Neural cell (in vitro differentiated cells): ENCODE measurements around the gene SPATA13. TPM values are rescaled to one million over a fixed set of nuclear protein-coding genes. Genes with fewer than 3 reads are reported as not detected.

Source experiments
- H2AFZ ChIP-seq: fragments of 200-600, 300-800 bp; sonication (generic), shearing (Covaris generic); 2 replicates; pipeline ENCODE4 v1.6.0; 2014; ENCODE audit warnings: low read depth, mild to moderate bottlenecking, antibody characterized with exemption, low read length, moderate library complexity
- H3F3A ChIP-seq: fragments of 200-600 bp; shearing (Covaris generic); 2 replicates; pipeline ENCODE4 v1.6.1; 2016; ENCODE audit warnings: mild to moderate bottlenecking, moderate library complexity, mixed read lengths, antibody characterized with exemption, low read length; ENCODE audit not compliant: insufficient read depth, poor library complexity, severe bottlenecking
- H3K27ac ChIP-seq: fragments of 200-600, 300-800 bp; sonication (generic), shearing (Covaris generic); 2 replicates; pipeline ENCODE4 v1.5.1; 2014; ENCODE audit warnings: mild to moderate bottlenecking, low read length, moderate library complexity
- H3K27me3 ChIP-seq: fragments of 300-800, 200-600 bp; sonication (generic), shearing (Covaris generic); 2 replicates; pipeline ENCODE4 v1.6.0; 2014; ENCODE audit warnings: mild to moderate bottlenecking, low read depth, low read length, moderate library complexity; ENCODE audit not compliant: insufficient read depth
- H3K36me3 ChIP-seq: fragments of 300-800, 200-600 bp; sonication (generic), shearing (Covaris generic); 2 replicates; pipeline ENCODE4 v1.5.1; 2014; ENCODE audit warnings: mild to moderate bottlenecking, antibody characterized with exemption, low read length, moderate library complexity; ENCODE audit not compliant: insufficient read depth
- H3K4me2 ChIP-seq: fragments of 300-800, 200-600 bp; sonication (generic), shearing (Covaris generic); 2 replicates; pipeline ENCODE4 v1.6.0; 2014; ENCODE audit warnings: mild to moderate bottlenecking, low read length
- H3K4me3 ChIP-seq: fragments of 300-800, 200-600 bp; sonication (generic), shearing (Covaris generic); 2 replicates; pipeline ENCODE4 v1.5.1; 2014; ENCODE audit warnings: mild to moderate bottlenecking, low read length, moderate library complexity
- H3K79me2 ChIP-seq: fragments of 200-600 bp; shearing (Covaris generic); replicated peaks from 2 replicates; pipeline ENCODE4 v1.6.0; 2014; ENCODE audit warnings: mild to moderate bottlenecking, low read length, moderate library complexity; ENCODE audit not compliant: insufficient read depth
- H3K9ac ChIP-seq: fragments of 300-800, 200-600 bp; sonication (generic), shearing (Covaris generic); 2 replicates; pipeline ENCODE4 v1.6.1; 2016; ENCODE audit warnings: mild to moderate bottlenecking, low read length, mixed read lengths
- H3K9me2 ChIP-seq: fragments of 200-600 bp; shearing (Covaris generic); 2 replicates; pipeline ENCODE4 v1.6.1; 2016; ENCODE audit warnings: mild to moderate bottlenecking, low read length, mixed read lengths; ENCODE audit not compliant: insufficient read depth
- H3K9me3 ChIP-seq: fragments of 200-600, 300-800 bp; sonication (generic), shearing (Covaris generic); 2 replicates; pipeline ENCODE4 v1.6.1; 2016; ENCODE audit warnings: mild to moderate bottlenecking, mixed run types, low read length, moderate library complexity, mixed read lengths
- H4K20me1 ChIP-seq: fragments of 200-600 bp; shearing (Covaris generic); 2 replicates; pipeline ENCODE4 v1.6.1; 2016; ENCODE audit warnings: mild to moderate bottlenecking, mixed run types; ENCODE audit not compliant: insufficient read depth
- CTCF ChIP-seq: fragments of 450-650 bp; IDR thresholded peaks from 2 replicates; pipeline ENCODE4 v1.5.1; 2014; ENCODE audit warnings: antibody characterized with exemption, mild to moderate bottlenecking, moderate library complexity; ENCODE audit not compliant: poor library complexity, severe bottlenecking
- EP300 ChIP-seq: fragments of 450-650 bp; conservative IDR thresholded peaks from 2 replicates; pipeline ENCODE4 v1.6.1; 2014; ENCODE audit warnings: antibody characterized with exemption, mild to moderate bottlenecking, moderate library complexity; ENCODE audit not compliant: poor library complexity, severe bottlenecking
- EZH2 ChIP-seq: fragments of 200-600, 300-800 bp; shearing (Covaris generic), sonication (generic); IDR thresholded peaks from 2 replicates; pipeline ENCODE4 v1.6.1; 2014; ENCODE audit warnings: antibody characterized with exemption, low read length, borderline replicate concordance, mild to moderate bottlenecking; ENCODE audit not compliant: insufficient read depth, poor library complexity, severe bottlenecking
- MXI1 ChIP-seq: fragments of 450-650 bp; conservative IDR thresholded peaks from 2 replicates; pipeline ENCODE4 v1.6.1; 2014; ENCODE audit warnings: antibody characterized with exemption, mild to moderate bottlenecking; ENCODE audit not compliant: poor library complexity, severe bottlenecking
- POLR2AphosphoS5 ChIP-seq: IDR thresholded peaks from 2 replicates; pipeline ENCODE4 v1.6.1; 2012
- RAD21 ChIP-seq: fragments of 450-650 bp; conservative IDR thresholded peaks from 2 replicates; pipeline ENCODE4 v1.6.1; 2014; ENCODE audit warnings: antibody characterized with exemption, mild to moderate bottlenecking, moderate library complexity
- SMC3 ChIP-seq: fragments of 450-650 bp; conservative IDR thresholded peaks from 2 replicates; pipeline ENCODE4 v1.6.1; 2014; ENCODE audit warnings: antibody characterized with exemption, mild to moderate bottlenecking, moderate library complexity; ENCODE audit not compliant: poor library complexity
- TAF1 ChIP-seq: IDR thresholded peaks from 2 replicates; pipeline ENCODE4 v1.6.1; 2012; ENCODE audit warnings: low read depth
- polyA plus RNA-seq: library from polyadenylated mRNA; depleted of rRNA; stranded (reverse); fragments of >200 nt; gene quantifications from 2 replicates; pipeline ENCODE4 v1.2.3, GENCODE V29; 2014
- TF ChIP-seq, protein P1 (sequence below): IDR thresholded peaks from 2 replicates; pipeline ENCODE4 v1.6.1; 2012; ENCODE audit warnings: borderline replicate concordance

Gene SPATA13
- polyA plus RNA-seq, 1 donor from 2014 or later, result 15.5 TPM

DNA sequence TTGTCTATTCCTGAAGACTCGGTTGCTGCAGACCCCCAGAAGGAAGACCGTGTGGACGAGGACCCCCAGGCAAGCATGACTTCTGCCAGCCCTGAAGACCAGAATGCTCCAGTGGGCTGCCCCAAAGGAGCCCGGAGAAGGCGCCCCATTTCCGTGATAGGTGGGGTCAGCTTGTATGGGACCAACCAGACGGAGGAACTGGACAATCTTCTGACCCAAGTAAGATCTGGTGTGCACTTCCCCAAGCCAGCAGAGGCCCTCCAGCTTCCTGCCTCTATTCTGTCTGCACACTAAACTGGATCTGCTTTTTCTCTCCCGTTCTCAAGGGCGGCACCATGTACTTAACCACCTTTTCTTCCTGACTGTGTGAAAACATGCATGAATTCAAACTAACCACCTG lies 89.1 kb downstream of the SPATA13 start:
- Histone ChIP-seq H3K4me3 (no peak overlapping the region), H2AFZ (no peak overlapping the region), H3K9me3 (no peaks in the 10 kb centered on the region), H3K27ac (no peak overlapping the region), H4K20me1 (no peaks in the 10 kb centered on the region), H3K4me2 (no peak overlapping the region), H3K79me2 (no peaks in the 10 kb centered on the region), H3K9me2 (no peaks in the 10 kb centered on the region), H3K27me3 (no peaks in the 10 kb centered on the region), H3F3A (no peaks in the 10 kb centered on the region), H3K9ac (no peak overlapping the region), H3K36me3 (no peaks in the 10 kb centered on the region)
- TF ChIP-seq RAD21, result no peak
- TF ChIP-seq, protein P1, sequence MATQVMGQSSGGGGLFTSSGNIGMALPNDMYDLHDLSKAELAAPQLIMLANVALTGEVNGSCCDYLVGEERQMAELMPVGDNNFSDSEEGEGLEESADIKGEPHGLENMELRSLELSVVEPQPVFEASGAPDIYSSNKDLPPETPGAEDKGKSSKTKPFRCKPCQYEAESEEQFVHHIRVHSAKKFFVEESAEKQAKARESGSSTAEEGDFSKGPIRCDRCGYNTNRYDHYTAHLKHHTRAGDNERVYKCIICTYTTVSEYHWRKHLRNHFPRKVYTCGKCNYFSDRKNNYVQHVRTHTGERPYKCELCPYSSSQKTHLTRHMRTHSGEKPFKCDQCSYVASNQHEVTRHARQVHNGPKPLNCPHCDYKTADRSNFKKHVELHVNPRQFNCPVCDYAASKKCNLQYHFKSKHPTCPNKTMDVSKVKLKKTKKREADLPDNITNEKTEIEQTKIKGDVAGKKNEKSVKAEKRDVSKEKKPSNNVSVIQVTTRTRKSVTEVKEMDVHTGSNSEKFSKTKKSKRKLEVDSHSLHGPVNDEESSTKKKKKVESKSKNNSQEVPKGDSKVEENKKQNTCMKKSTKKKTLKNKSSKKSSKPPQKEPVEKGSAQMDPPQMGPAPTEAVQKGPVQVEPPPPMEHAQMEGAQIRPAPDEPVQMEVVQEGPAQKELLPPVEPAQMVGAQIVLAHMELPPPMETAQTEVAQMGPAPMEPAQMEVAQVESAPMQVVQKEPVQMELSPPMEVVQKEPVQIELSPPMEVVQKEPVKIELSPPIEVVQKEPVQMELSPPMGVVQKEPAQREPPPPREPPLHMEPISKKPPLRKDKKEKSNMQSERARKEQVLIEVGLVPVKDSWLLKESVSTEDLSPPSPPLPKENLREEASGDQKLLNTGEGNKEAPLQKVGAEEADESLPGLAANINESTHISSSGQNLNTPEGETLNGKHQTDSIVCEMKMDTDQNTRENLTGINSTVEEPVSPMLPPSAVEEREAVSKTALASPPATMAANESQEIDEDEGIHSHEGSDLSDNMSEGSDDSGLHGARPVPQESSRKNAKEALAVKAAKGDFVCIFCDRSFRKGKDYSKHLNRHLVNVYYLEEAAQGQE, result no peak
- TF ChIP-seq EZH2, result no peak
- TF ChIP-seq MXI1, result no peak
- TF ChIP-seq EP300, result no peak
- no peak for TF ChIP-seq CTCF
- no peak for TF ChIP-seq POLR2AphosphoS5

DNA sequence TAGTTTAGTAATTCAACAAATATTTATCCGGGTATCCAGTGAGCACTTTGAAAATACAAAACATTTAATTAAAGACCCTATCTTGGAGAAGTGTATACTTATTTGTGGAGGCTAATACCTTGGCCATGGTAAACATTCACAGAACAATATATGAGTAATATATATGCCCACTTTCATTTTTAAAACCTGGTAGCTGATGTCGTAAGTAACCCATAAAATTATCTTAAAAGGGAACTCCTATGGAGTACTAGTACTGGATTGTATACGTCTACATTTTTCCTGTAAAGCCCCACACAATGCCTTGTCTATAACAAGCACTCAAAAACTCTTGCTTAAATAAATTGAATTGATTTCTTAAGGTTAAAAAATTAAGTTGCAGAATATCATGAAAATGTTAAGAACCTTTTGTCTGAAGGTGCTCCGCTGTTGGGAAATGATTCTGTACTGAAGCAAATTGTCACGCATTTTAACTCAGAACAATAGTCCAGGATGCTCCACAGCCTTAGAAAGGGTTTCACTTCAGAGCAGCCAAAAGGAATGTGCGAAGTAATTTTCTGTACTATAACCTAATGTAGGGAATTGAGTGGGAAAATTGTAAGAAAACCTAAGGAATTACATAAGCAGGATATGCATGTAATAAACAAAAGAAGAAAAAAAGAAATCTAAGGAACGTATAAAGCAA lies 90.0 kb downstream of the SPATA13 start:
- H3K79me2 ChIP-seq, result no peaks in the 10 kb centered on the region
- no peaks in the 10 kb centered on the region for H3K9me2 ChIP-seq
- no peaks in the 10 kb centered on the region for H4K20me1 ChIP-seq
- no peaks in the 10 kb centered on the region for H3K36me3 ChIP-seq
- H3F3A ChIP-seq, result no peaks in the 10 kb centered on the region
- no peaks in the 10 kb centered on the region for H3K27me3 ChIP-seq
- H2AFZ ChIP-seq, result no peak overlapping the region
- no peak for TF ChIP-seq TAF1
- H3K9me3 ChIP-seq, result no peaks in the 10 kb centered on the region
- H3K4me2 ChIP-seq, result no peak overlapping the region
- no peak overlapping the region for H3K4me3 ChIP-seq
- no peak overlapping the region for H3K27ac ChIP-seq
- H3K9ac ChIP-seq, result no peak overlapping the region

DNA sequence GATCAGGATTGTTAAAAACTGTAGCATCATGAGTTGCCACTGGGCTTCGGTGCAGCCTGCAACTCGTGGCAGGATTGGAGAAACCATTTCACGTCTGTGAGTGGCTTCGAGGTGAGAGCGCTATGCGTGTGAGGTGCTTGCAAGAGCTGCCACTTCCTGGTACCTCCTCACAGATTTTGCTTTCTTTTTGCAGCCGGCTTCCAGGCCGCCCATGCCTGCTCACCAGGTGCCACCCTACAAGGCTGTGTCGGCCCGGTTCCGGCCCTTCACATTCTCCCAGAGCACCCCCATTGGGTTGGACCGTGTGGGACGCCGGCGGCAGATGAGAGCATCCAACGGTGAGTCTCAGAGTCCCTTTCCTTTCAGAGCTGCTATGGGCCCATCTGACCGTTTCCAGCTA lies 91.0 kb downstream of the SPATA13 start:
- no peaks in the 10 kb centered on the region for H3F3A ChIP-seq
- no peaks in the 10 kb centered on the region for H3K36me3 ChIP-seq
- no peak overlapping the region for H3K9ac ChIP-seq
- H3K27ac ChIP-seq, result no peak overlapping the region
- H3K79me2 ChIP-seq, result no peaks in the 10 kb centered on the region
- no peak overlapping the region for H2AFZ ChIP-seq
- H3K9me3 ChIP-seq, result no peaks in the 10 kb centered on the region
- no peak overlapping the region for H3K4me2 ChIP-seq
- no peaks in the 10 kb centered on the region for H3K9me2 ChIP-seq
- no peaks in the 10 kb centered on the region for H4K20me1 ChIP-seq
- TF ChIP-seq EP300 (no peak), POLR2AphosphoS5 (no peak), MXI1 (no peak), CTCF (no peak), SMC3 (no peak), EZH2 (no peak), TAF1 (no peak), RAD21 (no peak)
- TF ChIP-seq, protein P1, result no peak
- H3K4me3 ChIP-seq, result no peak overlapping the region
- no peaks in the 10 kb centered on the region for H3K27me3 ChIP-seq
